ENCODE data around the gene SYNJ2.

DNA sequence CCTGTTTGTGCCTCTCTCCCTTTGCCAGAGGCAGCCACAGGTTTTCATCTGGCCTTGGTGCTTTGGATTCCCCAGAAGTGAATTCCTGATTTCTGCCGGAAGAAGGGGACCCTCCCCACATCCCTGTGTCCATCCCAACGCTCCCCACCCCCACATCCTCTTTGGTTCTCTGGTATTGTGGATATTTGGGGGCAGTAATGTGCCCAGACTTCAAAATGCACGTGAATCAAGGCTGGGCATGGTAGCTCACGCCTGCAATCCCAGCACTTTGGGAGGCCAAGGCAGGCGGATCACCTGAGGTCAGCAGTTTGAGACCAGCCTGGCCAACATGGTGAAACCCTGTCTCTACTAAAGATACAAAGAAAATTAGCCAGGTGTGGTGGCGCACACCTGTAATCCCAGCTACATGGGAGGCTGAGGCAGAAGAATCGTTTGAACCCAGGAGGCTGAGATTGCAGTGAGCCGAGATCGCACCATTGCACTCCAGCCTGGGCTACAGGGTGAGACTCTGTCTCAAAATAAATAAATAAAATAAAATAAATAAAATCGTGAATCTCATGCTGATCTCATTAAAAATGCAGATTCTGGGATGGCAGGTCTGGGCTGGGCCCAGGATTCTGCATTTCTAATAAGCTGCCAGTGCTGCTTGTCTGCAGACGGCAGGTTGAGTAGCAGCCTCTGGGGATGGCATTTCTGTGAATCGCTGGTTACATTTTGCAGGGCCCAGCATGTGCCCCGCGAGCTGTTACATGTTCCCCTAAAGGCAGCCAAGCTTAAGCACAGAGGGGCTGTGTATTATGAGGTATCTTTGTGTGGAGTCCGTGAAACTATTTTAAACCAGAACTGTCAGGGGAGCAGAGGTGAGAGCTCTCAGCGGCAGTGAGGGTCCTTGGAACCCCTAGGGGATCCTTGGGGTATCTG, 49.0 kb downstream of the SYNJ2 start:
- TF ChIP-seq EZH2 (IDR thresholded peaks at IDR 0.05; ENCODE audit: insufficient read depth, poor library complexity, severe bottlenecking) (no peak), EZH2phosphoT487 (IDR thresholded peaks at IDR 0.05; ENCODE audit: insufficient read depth, low read depth) (no peak)
